Measurements from ENCODE around the gene ALKBH3.

Gene ALKBH3

GRCh38 chr11:43905813-43906241 is 25.2 kb downstream of the ALKBH3 start:
- Histone ChIP-seq H3K36me3 (ENCODE audit: control insufficient read depth in 5 of 5, insufficient read depth in 5 of 5, low read length in 5 of 5) (peaks cover 26 to 56% (median 42%) of the 10 kb centered on the region in 5 donors), H3K27ac (ENCODE audit: low read depth, low read length) (peak overlapping the region; percentile 18), H3K27me3 (ENCODE audit: control insufficient read depth in 5 of 5, insufficient read depth in 4 of 5, low read length in 5 of 5) (no peaks in the 10 kb centered on the region), H3K4me3 (ENCODE audit: low read depth in 1 of 5, low read length in 5 of 5) (no peak overlapping the region), H3K9me3 (ENCODE audit: control insufficient read depth in 5 of 5, low read length in 5 of 5) (no peaks in the 10 kb centered on the region), H3K9ac (ENCODE audit: low read length in 5 of 5) (peak overlapping the region in 1 of 5 donors; percentile 50), H3K4me1 (ENCODE audit: control insufficient read depth in 5 of 5, insufficient read depth in 5 of 5, low read length in 5 of 5) (peaks cover 2 to 17% (median 9%) of the 10 kb centered on the region in 5 donors)

- H3K36me3 ChIP-seq (ENCODE audit: control insufficient read depth in 5 of 5, insufficient read depth in 5 of 5, low read length in 5 of 5) = peaks cover 16 to 53% (median 36%) of the 10 kb centered on the region in 5 donors
- H3K27me3 ChIP-seq (ENCODE audit: control insufficient read depth in 5 of 5, insufficient read depth in 4 of 5, low read length in 5 of 5) = no peaks in the 10 kb centered on the region
- H3K4me1 ChIP-seq (ENCODE audit: control insufficient read depth in 5 of 5, insufficient read depth in 5 of 5, low read length in 5 of 5) = peaks cover 2 to 17% (median 9%) of the 10 kb centered on the region in 5 donors
- H3K9me3 ChIP-seq (ENCODE audit: control insufficient read depth in 5 of 5, low read length in 5 of 5) = no peaks in the 10 kb centered on the region
- H3K27ac ChIP-seq (ENCODE audit: low read depth, low read length) = no peak overlapping the region
- no peak overlapping the region for H3K4me3 ChIP-seq (ENCODE audit: low read depth in 1 of 5, low read length in 5 of 5)
- no peak overlapping the region for H3K9ac ChIP-seq (ENCODE audit: low read length in 5 of 5)
Measured at GRCh38 chr11:43907028-43907975, 26.7 kb downstream of the ALKBH3 start.

GRCh38 chr11:43908191-43908590 is 27.6 kb downstream of the ALKBH3 start:
- H3K27ac ChIP-seq (ENCODE audit: low read depth, low read length) = no peak overlapping the region
- no peaks in the 10 kb centered on the region for H3K9me3 ChIP-seq (ENCODE audit: control insufficient read depth in 5 of 5, low read length in 5 of 5)
- no peak overlapping the region for H3K9ac ChIP-seq (ENCODE audit: low read length in 5 of 5)
- H3K27me3 ChIP-seq (ENCODE audit: control insufficient read depth in 5 of 5, insufficient read depth in 4 of 5, low read length in 5 of 5) = no peaks in the 10 kb centered on the region
- H3K36me3 ChIP-seq (ENCODE audit: control insufficient read depth in 5 of 5, insufficient read depth in 5 of 5, low read length in 5 of 5) = peaks cover 14 to 49% (median 30%) of the 10 kb centered on the region in 5 donors
- H3K4me3 ChIP-seq (ENCODE audit: low read depth in 1 of 5, low read length in 5 of 5) = no peak overlapping the region
- peaks cover 2 to 17% (median 9%) of the 10 kb centered on the region in 5 donors for H3K4me1 ChIP-seq (ENCODE audit: control insufficient read depth in 5 of 5, insufficient read depth in 5 of 5, low read length in 5 of 5)

- Histone ChIP-seq H3K9me3 (ENCODE audit: control insufficient read depth in 5 of 5, low read length in 5 of 5) (no peaks in the 10 kb centered on the region), H3K27ac (ENCODE audit: low read depth, low read length) (no peak overlapping the region), H3K9ac (ENCODE audit: low read length in 5 of 5) (no peak overlapping the region), H3K4me3 (ENCODE audit: low read depth in 1 of 5, low read length in 5 of 5) (no peak overlapping the region), H3K36me3 (ENCODE audit: control insufficient read depth in 5 of 5, insufficient read depth in 5 of 5, low read length in 5 of 5) (peaks cover 13 to 49% (median 28%) of the 10 kb centered on the region in 5 donors), H3K27me3 (ENCODE audit: control insufficient read depth in 5 of 5, insufficient read depth in 4 of 5, low read length in 5 of 5) (no peaks in the 10 kb centered on the region), H3K4me1 (ENCODE audit: control insufficient read depth in 5 of 5, insufficient read depth in 5 of 5, low read length in 5 of 5) (peaks cover 2 to 17% (median 9%) of the 10 kb centered on the region in 5 donors)
Measured at GRCh38 chr11:43908683-43909082, 28.1 kb downstream of the ALKBH3 start.

- Histone ChIP-seq H3K9ac (ENCODE audit: low read length in 5 of 5) (no peak overlapping the region), H3K27ac (ENCODE audit: low read depth, low read length) (no peak overlapping the region), H3K4me1 (ENCODE audit: control insufficient read depth in 5 of 5, insufficient read depth in 5 of 5, low read length in 5 of 5) (no peaks in the 10 kb centered on the region), H3K27me3 (ENCODE audit: control insufficient read depth in 5 of 5, insufficient read depth in 4 of 5, low read length in 5 of 5) (no peaks in the 10 kb centered on the region), H3K9me3 (ENCODE audit: control insufficient read depth in 5 of 5, low read length in 5 of 5) (no peaks in the 10 kb centered on the region), H3K36me3 (ENCODE audit: control insufficient read depth in 5 of 5, insufficient read depth in 5 of 5, low read length in 5 of 5) (peaks cover 32 to 61% (median 36%) of the 10 kb centered on the region in 5 donors), H3K4me3 (ENCODE audit: low read depth in 1 of 5, low read length in 5 of 5) (no peak overlapping the region)
Measured at GRCh38 chr11:43913829-43914380, 33.3 kb downstream of the ALKBH3 start.

GRCh38 chr11:43914466-43914865 is 33.8 kb downstream of the ALKBH3 start:
- H3K9ac ChIP-seq (ENCODE audit: low read length in 5 of 5) = no peak overlapping the region

GRCh38 chr11:43916621-43917020 is 36.0 kb downstream of the ALKBH3 start:
- Histone ChIP-seq H3K4me3 (ENCODE audit: low read depth in 1 of 5, low read length in 5 of 5) (no peak overlapping the region), H3K36me3 (ENCODE audit: control insufficient read depth in 5 of 5, insufficient read depth in 5 of 5, low read length in 5 of 5) (peaks cover 27 to 64% (median 42%) of the 10 kb centered on the region in 5 donors), H3K9me3 (ENCODE audit: control insufficient read depth in 5 of 5, low read length in 5 of 5) (no peaks in the 10 kb centered on the region), H3K4me1 (ENCODE audit: control insufficient read depth in 5 of 5, insufficient read depth in 5 of 5, low read length in 5 of 5) (peaks cover 8 to 14% (median 12%) of the 10 kb centered on the region in 5 donors), H3K27me3 (ENCODE audit: control insufficient read depth in 5 of 5, insufficient read depth in 4 of 5, low read length in 5 of 5) (no peaks in the 10 kb centered on the region), H3K27ac (ENCODE audit: low read depth, low read length) (no peak overlapping the region), H3K9ac (ENCODE audit: low read length in 5 of 5) (no peak overlapping the region)

More at GRCh38 chr11:43914466-43914865, 33.8 kb downstream of the ALKBH3 start:
- H3K4me3 ChIP-seq (ENCODE audit: low read depth in 1 of 5, low read length in 5 of 5) = no peak overlapping the region
- no peaks in the 10 kb centered on the region for H3K4me1 ChIP-seq (ENCODE audit: control insufficient read depth in 5 of 5, insufficient read depth in 5 of 5, low read length in 5 of 5)
- no peaks in the 10 kb centered on the region for H3K27me3 ChIP-seq (ENCODE audit: control insufficient read depth in 5 of 5, insufficient read depth in 4 of 5, low read length in 5 of 5)
- peaks cover 37 to 64% (median 38%) of the 10 kb centered on the region in 5 donors for H3K36me3 ChIP-seq (ENCODE audit: control insufficient read depth in 5 of 5, insufficient read depth in 5 of 5, low read length in 5 of 5)
- no peak overlapping the region for H3K27ac ChIP-seq (ENCODE audit: low read depth, low read length)
- H3K9me3 ChIP-seq (ENCODE audit: control insufficient read depth in 5 of 5, low read length in 5 of 5) = no peaks in the 10 kb centered on the region

- H3K27me3 ChIP-seq (ENCODE audit: control insufficient read depth in 5 of 5, insufficient read depth in 4 of 5, low read length in 5 of 5) = no peaks in the 10 kb centered on the region
- H3K9me3 ChIP-seq (ENCODE audit: control insufficient read depth in 5 of 5, low read length in 5 of 5) = no peaks in the 10 kb centered on the region
- no peak overlapping the region for H3K4me3 ChIP-seq (ENCODE audit: low read depth in 1 of 5, low read length in 5 of 5)
- no peak overlapping the region for H3K9ac ChIP-seq (ENCODE audit: low read length in 5 of 5)
- peaks cover 8 to 26% (median 24%) of the 10 kb centered on the region in 5 donors for H3K4me1 ChIP-seq (ENCODE audit: control insufficient read depth in 5 of 5, insufficient read depth in 5 of 5, low read length in 5 of 5)
- peak overlapping the region; percentile 8 for H3K27ac ChIP-seq (ENCODE audit: low read depth, low read length)
- H3K36me3 ChIP-seq (ENCODE audit: control insufficient read depth in 5 of 5, insufficient read depth in 5 of 5, low read length in 5 of 5) = peaks cover 25 to 57% (median 38%) of the 10 kb centered on the region in 5 donors
Measured at GRCh38 chr11:43917851-43918250, 37.2 kb downstream of the ALKBH3 start.

GRCh38 chr11:43918662-43919061 is 38.0 kb downstream of the ALKBH3 start:
- H3K4me1 ChIP-seq (ENCODE audit: control insufficient read depth in 5 of 5, insufficient read depth in 5 of 5, low read length in 5 of 5) = peaks cover 11 to 34% (median 31%) of the 10 kb centered on the region in 5 donors
- H3K27me3 ChIP-seq (ENCODE audit: control insufficient read depth in 5 of 5, insufficient read depth in 4 of 5, low read length in 5 of 5) = no peaks in the 10 kb centered on the region
- peaks cover 22 to 52% (median 36%) of the 10 kb centered on the region in 5 donors for H3K36me3 ChIP-seq (ENCODE audit: control insufficient read depth in 5 of 5, insufficient read depth in 5 of 5, low read length in 5 of 5)
- no peaks in the 10 kb centered on the region for H3K9me3 ChIP-seq (ENCODE audit: control insufficient read depth in 5 of 5, low read length in 5 of 5)
- no peak overlapping the region for H3K9ac ChIP-seq (ENCODE audit: low read length in 5 of 5)
- no peak overlapping the region for H3K27ac ChIP-seq (ENCODE audit: low read depth, low read length)
- no peak overlapping the region for H3K4me3 ChIP-seq (ENCODE audit: low read depth in 1 of 5, low read length in 5 of 5)

All from subcutaneous abdominal adipose tissue (tissue), 5 donors.